SU-DHL-6 (cell line): ENCODE data around the gene MMP24OS.
"Not testable (repeated sequence)": the region's sequence is repeated elsewhere in the genome, so short reads cannot be mapped to it uniquely, and the experiment has no call there.

Experiments used
- H2AFZ ChIP-seq: fragments of 200-600 bp; sonication (generic); 2 replicates; pipeline ENCODE4 v1.6.1; 2014; ENCODE audit warnings: low read depth, mild to moderate bottlenecking, moderate library complexity, mixed read lengths, antibody characterized with exemption, low read length; ENCODE audit not compliant: severe bottlenecking
- H3F3A ChIP-seq: fragments of 200-600 bp; shearing (Covaris generic); 2 replicates; pipeline ENCODE4 v1.6.0; 2016; ENCODE audit warnings: antibody characterized with exemption, mild to moderate bottlenecking; ENCODE audit not compliant: insufficient read depth
- H3K27ac ChIP-seq: fragments of 200-600 bp; sonication (generic); 2 replicates; pipeline ENCODE4 v1.5.1; 2016; ENCODE audit warnings: low read depth, mild to moderate bottlenecking, low read length, moderate library complexity, mixed read lengths
- H3K27me3 ChIP-seq: fragments of 200-600 bp; sonication (generic), shearing (Covaris generic); 2 replicates; pipeline ENCODE4 v1.6.0; 2014; ENCODE audit warnings: mild to moderate bottlenecking, low read length
- H3K36me3 ChIP-seq: fragments of 200-600 bp; sonication (generic); 2 replicates; pipeline ENCODE4 v1.6.1; 2014; ENCODE audit warnings: mild to moderate bottlenecking, low read length, mixed read lengths
- H3K4me2 ChIP-seq: fragments of 300-600, 200-600 bp; shearing (Covaris generic), sonication (generic); 2 replicates; pipeline ENCODE4 v1.6.0; 2014; ENCODE audit warnings: low read length, low read depth, mild to moderate bottlenecking; ENCODE audit not compliant: poor library complexity, severe bottlenecking
- H3K4me3 ChIP-seq: fragments of 200-600 bp; sonication (generic); 2 replicates; pipeline ENCODE4 v1.5.1; 2014; ENCODE audit warnings: antibody characterized with exemption, low read length, mild to moderate bottlenecking, mixed read lengths; ENCODE audit not compliant: insufficient read depth, poor library complexity, severe bottlenecking
- H3K79me2 ChIP-seq: fragments of 200-600 bp; sonication (generic); 2 replicates; pipeline ENCODE4 v1.6.1; 2014; ENCODE audit warnings: mild to moderate bottlenecking, low read length, moderate library complexity; ENCODE audit not compliant: insufficient read depth
- H3K9ac ChIP-seq: fragments of 200-600 bp; sonication (generic); 2 replicates; pipeline ENCODE4 v1.7.0; 2014; ENCODE audit warnings: mild to moderate bottlenecking, low read length
- H3K9me2 ChIP-seq: fragments of 200-600 bp; sonication (generic); replicated peaks from 2 replicates; pipeline ENCODE4 v1.6.1; 2014; ENCODE audit warnings: low read length; ENCODE audit not compliant: insufficient read depth
- H3K9me3 ChIP-seq: fragments of 200-600 bp; sonication (generic); 2 replicates; pipeline ENCODE4 v1.6.1; 2014; ENCODE audit warnings: low read length, mixed read lengths; ENCODE audit not compliant: insufficient read depth
- H4K20me1 ChIP-seq: fragments of 200-600 bp; sonication (generic); 2 replicates; pipeline ENCODE4 v1.6.1; 2014; ENCODE audit warnings: low read depth, mild to moderate bottlenecking, antibody characterized with exemption, low read length, moderate library complexity, mixed read lengths
- EZH2phosphoT487 ChIP-seq: fragments of 200-600 bp; sonication (generic), shearing (Covaris generic); conservative IDR thresholded peaks from 2 replicates; pipeline ENCODE4 v1.6.1; 2018; ENCODE audit warnings: mild to moderate bottlenecking, antibody characterized with exemption, low read length, moderate library complexity, mixed read lengths
- TF ChIP-seq, protein P1 (sequence below): fragments of 200-600 bp; sonication (generic); IDR thresholded peaks from one replicate; pipeline ENCODE4 v1.5.1; 2017; ENCODE audit warnings: antibody characterized with exemption, mild to moderate bottlenecking, low read length, moderate library complexity; ENCODE audit not compliant: insufficient read depth, poor library complexity, severe bottlenecking

The MMP24OS gene

DNA sequence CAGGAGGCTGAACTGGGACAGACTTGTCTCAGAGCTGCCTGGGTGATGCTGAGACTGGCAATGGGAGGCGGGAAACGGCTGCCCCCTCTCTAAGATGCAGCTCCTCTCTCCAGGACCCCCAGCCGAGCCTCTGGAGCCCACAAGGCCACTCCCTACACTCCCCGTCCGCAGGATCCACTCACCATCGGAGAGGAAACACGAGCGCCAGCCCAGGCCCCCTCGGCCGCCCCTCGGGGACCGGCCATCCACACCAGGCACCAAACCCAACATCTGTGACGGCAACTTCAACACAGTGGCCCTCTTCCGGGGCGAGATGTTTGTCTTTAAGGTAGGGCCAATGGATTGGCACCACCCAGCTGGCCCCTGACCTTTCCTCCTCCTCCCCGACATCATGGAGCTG is 10.8 kb downstream of the MMP24OS start:
- no peaks in the 10 kb centered on the region for H3K79me2 ChIP-seq
- H3K27me3 ChIP-seq: no peaks in the 10 kb centered on the region
- no peak overlapping the region for H3K27ac ChIP-seq
- no peak overlapping the region for H3K4me2 ChIP-seq
- H3F3A ChIP-seq: no peaks in the 10 kb centered on the region
- H3K9me2 ChIP-seq: no peaks in the 10 kb centered on the region
- TF ChIP-seq, protein P1, sequence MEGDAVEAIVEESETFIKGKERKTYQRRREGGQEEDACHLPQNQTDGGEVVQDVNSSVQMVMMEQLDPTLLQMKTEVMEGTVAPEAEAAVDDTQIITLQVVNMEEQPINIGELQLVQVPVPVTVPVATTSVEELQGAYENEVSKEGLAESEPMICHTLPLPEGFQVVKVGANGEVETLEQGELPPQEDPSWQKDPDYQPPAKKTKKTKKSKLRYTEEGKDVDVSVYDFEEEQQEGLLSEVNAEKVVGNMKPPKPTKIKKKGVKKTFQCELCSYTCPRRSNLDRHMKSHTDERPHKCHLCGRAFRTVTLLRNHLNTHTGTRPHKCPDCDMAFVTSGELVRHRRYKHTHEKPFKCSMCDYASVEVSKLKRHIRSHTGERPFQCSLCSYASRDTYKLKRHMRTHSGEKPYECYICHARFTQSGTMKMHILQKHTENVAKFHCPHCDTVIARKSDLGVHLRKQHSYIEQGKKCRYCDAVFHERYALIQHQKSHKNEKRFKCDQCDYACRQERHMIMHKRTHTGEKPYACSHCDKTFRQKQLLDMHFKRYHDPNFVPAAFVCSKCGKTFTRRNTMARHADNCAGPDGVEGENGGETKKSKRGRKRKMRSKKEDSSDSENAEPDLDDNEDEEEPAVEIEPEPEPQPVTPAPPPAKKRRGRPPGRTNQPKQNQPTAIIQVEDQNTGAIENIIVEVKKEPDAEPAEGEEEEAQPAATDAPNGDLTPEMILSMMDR: no peak
- no peak for TF ChIP-seq EZH2phosphoT487
- no peak overlapping the region for H3K4me3 ChIP-seq
- H2AFZ ChIP-seq: no peak overlapping the region
- H3K9me3 ChIP-seq: no peaks in the 10 kb centered on the region
- no peaks in the 10 kb centered on the region for H3K36me3 ChIP-seq
- no peak overlapping the region for H3K9ac ChIP-seq
- H4K20me1 ChIP-seq: no peaks in the 10 kb centered on the region

DNA sequence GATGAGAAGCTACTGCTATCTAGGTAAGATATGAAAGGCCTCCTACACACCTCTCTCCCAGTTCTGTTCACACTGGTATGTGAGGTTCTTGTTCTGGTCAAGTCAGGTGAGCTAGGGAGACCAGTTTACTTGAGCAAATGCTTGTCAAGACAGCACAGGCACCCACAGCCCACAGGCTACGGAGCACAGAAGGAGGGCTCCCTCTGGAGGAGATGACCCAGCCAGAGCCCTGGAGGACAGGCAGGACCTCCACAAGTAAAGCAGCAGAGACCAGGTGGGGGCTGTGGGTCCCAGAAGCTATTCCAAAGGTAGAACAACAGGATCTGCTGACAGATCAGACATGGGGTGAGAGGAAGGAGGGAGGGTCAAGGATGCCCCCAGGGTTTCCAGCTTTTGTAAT is 13.2 kb downstream of the MMP24OS start:
- Histone ChIP-seq H4K20me1 (no peaks in the 10 kb centered on the region), H3K4me3 (no peak overlapping the region), H3K27me3 (no peaks in the 10 kb centered on the region), H3K9ac (no peak overlapping the region), H3K36me3 (no peaks in the 10 kb centered on the region), H3K4me2 (no peak overlapping the region), H3K79me2 (no peaks in the 10 kb centered on the region), H2AFZ (no peak overlapping the region), H3K9me2 (no peaks in the 10 kb centered on the region), H3K9me3 (no peaks in the 10 kb centered on the region), H3K27ac (no peak overlapping the region), H3F3A (no peaks in the 10 kb centered on the region)
- TF ChIP-seq, protein P1: no peak
- TF ChIP-seq EZH2phosphoT487: no peak

DNA sequence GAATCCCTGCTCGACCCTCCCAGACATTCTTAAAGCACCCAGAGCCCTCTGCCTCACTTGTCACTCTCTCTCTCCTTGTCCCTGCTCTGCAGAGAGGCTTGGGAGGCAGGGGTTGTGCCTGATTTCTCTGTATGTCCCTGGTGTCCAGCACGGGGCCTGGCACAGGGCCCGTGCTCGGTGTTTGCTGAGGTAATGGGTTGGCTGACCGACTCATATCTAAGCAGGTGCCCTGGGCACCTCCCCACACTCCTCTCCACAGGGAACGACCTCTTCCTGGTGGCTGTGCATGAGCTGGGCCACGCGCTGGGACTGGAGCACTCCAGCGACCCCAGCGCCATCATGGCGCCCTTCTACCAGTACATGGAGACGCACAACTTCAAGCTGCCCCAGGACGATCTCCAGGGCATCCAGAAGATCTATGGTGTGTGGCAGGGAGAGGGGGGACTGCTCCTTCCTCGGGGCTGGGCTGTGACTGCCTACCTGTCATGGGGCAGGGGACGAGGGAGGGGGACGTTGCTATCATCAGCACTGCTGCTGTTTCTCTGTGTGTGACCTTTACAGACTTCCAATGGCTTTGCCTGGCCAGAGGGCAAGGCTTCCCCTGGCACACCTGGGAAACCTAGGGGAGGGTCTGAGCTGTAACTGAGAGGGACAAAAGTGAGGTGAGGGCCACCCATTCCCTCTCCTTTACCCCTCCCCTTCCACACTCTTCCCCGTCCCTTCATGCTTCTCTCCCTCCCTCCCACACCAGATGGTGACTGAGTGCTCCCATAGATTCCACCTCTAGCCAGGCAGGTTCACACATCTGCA is 14.2 kb downstream of the MMP24OS start:
- Histone ChIP-seq H3K9me2 (no peaks in the 10 kb centered on the region), H3K9me3 (no peaks in the 10 kb centered on the region), H3K4me3 (no peak overlapping the region), H3K36me3 (no peaks in the 10 kb centered on the region), H3K27me3 (no peaks in the 10 kb centered on the region), H3F3A (no peaks in the 10 kb centered on the region), H2AFZ (no peak overlapping the region), H3K27ac (no peak overlapping the region), H4K20me1 (no peaks in the 10 kb centered on the region), H3K9ac (no peak overlapping the region), H3K4me2 (no peak overlapping the region), H3K79me2 (no peaks in the 10 kb centered on the region)
- TF ChIP-seq, protein P1: no peak
- no peak for TF ChIP-seq EZH2phosphoT487

DNA sequence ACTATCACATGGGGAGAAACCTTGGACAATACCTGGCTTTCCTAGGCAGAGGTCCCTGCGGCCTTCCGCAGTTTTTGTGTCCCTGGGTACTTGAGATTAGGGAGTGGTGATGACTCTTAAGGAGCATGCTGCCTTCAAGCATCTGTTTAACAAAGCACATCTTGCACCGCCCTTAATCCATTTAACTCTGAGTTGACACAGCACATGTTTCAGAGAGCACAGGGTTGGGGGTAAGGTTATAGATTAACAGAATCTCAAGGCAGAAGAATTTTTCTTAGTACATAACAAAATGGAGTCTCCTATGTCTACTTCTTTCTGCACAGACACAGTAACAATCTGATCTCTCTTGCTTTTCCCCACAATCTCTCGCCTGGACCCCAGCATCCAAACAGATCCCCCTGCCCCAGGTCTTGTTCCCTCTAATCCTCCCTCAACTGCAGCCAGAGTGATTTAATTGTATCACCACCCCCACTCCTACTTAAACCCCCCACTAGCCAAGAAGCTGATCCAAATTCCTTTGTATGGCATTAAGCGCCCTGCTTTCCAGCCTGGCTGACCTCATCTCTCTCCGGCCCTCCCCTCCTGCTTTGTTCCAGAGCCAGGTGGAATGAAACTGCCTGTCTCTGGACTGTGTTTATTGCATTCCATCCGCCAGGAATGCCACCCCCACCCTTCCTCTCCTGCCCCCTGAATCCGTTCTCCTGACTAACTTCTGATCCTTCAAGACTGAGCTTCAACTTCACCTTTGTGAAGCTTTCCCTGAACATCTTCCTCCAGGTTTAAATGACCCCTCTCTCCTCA is 15.0 kb downstream of the MMP24OS start:
- not testable (repeated sequence) for H2AFZ ChIP-seq, H3K9me2 ChIP-seq, H3K9ac ChIP-seq, H3K27ac ChIP-seq, H3K36me3 ChIP-seq, H3K27me3 ChIP-seq, H3F3A ChIP-seq, H3K9me3 ChIP-seq, H3K4me2 ChIP-seq, H3K4me3 ChIP-seq, H4K20me1 ChIP-seq, H3K79me2 ChIP-seq

DNA sequence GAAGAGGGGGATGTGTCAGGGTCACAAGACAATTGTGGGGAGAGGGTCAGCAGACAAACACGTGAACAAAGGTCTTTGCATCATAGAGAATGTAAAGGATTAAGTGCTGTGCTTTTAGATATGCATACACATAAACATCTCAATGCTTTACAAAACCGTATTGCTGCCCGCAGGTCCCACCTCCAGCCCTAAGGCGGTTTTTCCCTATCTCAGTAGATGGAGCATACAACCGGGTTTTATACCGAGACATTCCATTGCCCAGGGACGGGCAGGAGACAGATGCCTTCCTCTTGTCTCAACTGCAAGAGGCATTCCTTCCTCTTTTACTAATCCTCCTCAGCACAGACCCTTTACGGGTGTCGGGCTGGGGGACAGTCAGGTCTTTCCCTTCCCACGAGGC is 15.6 kb downstream of the MMP24OS start:
- H4K20me1 ChIP-seq, H3K27ac ChIP-seq, H3K9me2 ChIP-seq, H3K36me3 ChIP-seq, H3K9me3 ChIP-seq, H3K27me3 ChIP-seq, H2AFZ ChIP-seq, H3K79me2 ChIP-seq, H3K9ac ChIP-seq, H3K4me3 ChIP-seq, H3K4me2 ChIP-seq, H3F3A ChIP-seq: not testable (repeated sequence)
